Panc1 (cell line): Measurements from ENCODE around the gene ADORA1. TPM values are rescaled to one million over a fixed set of nuclear protein-coding genes. Genes with fewer than 3 reads are reported as not detected.

Experiments
- ATAC-seq: fragments of 200-7000 bp; cut with Tn5 transposase; 2 replicates; pipeline ENCODE4 v1.9.1; 2020; ENCODE audit warnings: mild to moderate bottlenecking, moderate library complexity
- BruUV-seq: library from RNA; stranded (reverse); fragments of 400-500 nt; replicated peaks from 2 replicates; lab custom pipeline; 2021; lab: Mats Ljungman, UMichigan
- CTCF ChIA-PET: fragments of 300-600 bp; sonication (Branson Sonifier 250); formaldehyde crosslinking; loops from one replicate; lab custom pipeline; 2022; ENCODE audit warnings: antibody characterized with exemption; lab: Charles Lee
- POLR2A ChIA-PET: fragments of 300-600 bp; sonication (Branson Sonifier 250); formaldehyde crosslinking; loops from one replicate; lab custom pipeline; 2022; ENCODE audit warnings: antibody characterized with exemption; lab: Charles Lee
- DNase-seq: peaks from one replicate; pipeline ENCODE4 v3.0.0-alpha.2; 2010; ENCODE audit warnings: low read depth, low spot score
- H3K27ac ChIP-seq: 2 replicates; pipeline ENCODE4 v1.5.1; 2011; ENCODE audit warnings: mild to moderate bottlenecking, low read length, inconsistent platforms
- H3K27me3 ChIP-seq: fragments of 200-500 bp; sonication (Bioruptor generic); 2 replicates; pipeline ENCODE4 v1.6.0; 2014; ENCODE audit warnings: low read length, inconsistent platforms; ENCODE audit not compliant: control insufficient read depth, insufficient read depth
- H3K36me3 ChIP-seq: fragments of 200-500 bp; sonication (Bioruptor generic); 2 replicates; pipeline ENCODE4 v1.5.1; 2014; ENCODE audit warnings: inconsistent platforms, mild to moderate bottlenecking, low read length, moderate library complexity; ENCODE audit not compliant: control insufficient read depth, insufficient read depth
- H3K4me1 ChIP-seq: 2 replicates; pipeline ENCODE4 v1.5.1; 2011; ENCODE audit warnings: inconsistent platforms, mild to moderate bottlenecking, low read length, moderate library complexity; ENCODE audit not compliant: control insufficient read depth, insufficient read depth
- H3K4me3 ChIP-seq, 2 experiments: 2 replicates each; pipeline ENCODE4 v1.5.1; 2011 to 2012; ENCODE audit warnings: low read depth in 2 of 2, low read length in 2 of 2, mild to moderate bottlenecking in 2 of 2, inconsistent platforms in 1 of 2, moderate library complexity in 1 of 2
- H3K9me3 ChIP-seq: fragments of 200-500 bp; sonication (Bioruptor generic); 2 replicates; pipeline ENCODE4 v1.5.1; 2014; ENCODE audit warnings: low read depth, mild to moderate bottlenecking, inconsistent platforms, low read length, moderate library complexity; ENCODE audit not compliant: control insufficient read depth, insufficient read depth
- CTCF ChIP-seq: fragments of 450-650 bp; IDR thresholded peaks from 2 replicates; pipeline ENCODE4 v1.5.1; 2017; ENCODE audit warnings: mild to moderate bottlenecking
- TCF7L2 ChIP-seq: IDR thresholded peaks from 2 replicates; pipeline ENCODE4 v1.6.1; 2011; ENCODE audit warnings: mild to moderate bottlenecking, low read depth, low read length, inconsistent platforms
- in situ Hi-C: cut with HindIII; loops from 2 replicates; pipeline ENCODE4 v1.10.0; 2016; ENCODE audit warnings: low sequenced_read_pairs, low pct_unique_long_range_greater_than_20kb
- intact Hi-C: fragments of 100-400 bp; cut with micrococcal nuclease; formaldehyde crosslinking; loops from one replicate; pipeline ENCODE4 v1.10.0; 2022; ENCODE audit not compliant: unreplicated experiment
- total RNA-seq: library from RNA; stranded (reverse); gene quantifications from one replicate; pipeline ENCODE4 v1.2.1, GENCODE V29; 2021; ENCODE audit not compliant: unreplicated experiment
- TF ChIP-seq, protein P1 (sequence below), 2 experiments: IDR thresholded peaks; 2 replicates each; pipeline ENCODE4 v1.6.1; 2011 to 2012; ENCODE audit warnings: low read depth in 2 of 2, control low read depth in 1 of 2, low read length in 1 of 2, mild to moderate bottlenecking in 1 of 2, moderate library complexity in 1 of 2; ENCODE audit not compliant: insufficient read depth in 1 of 2

The ADORA1 gene
- total RNA-seq, 1 experiment from 2014 or later, result 8.5 TPM

GRCh38 chr1:203167913-203168200 lies 40.3 kb downstream of the ADORA1 start:
- Histone ChIP-seq H3K36me3 (no peaks in the 10 kb centered on the region), H3K9me3 (no peaks in the 10 kb centered on the region), H3K4me1 (no peaks in the 10 kb centered on the region; the same call in 1 of the 2 replicates), H3K27ac (no peak overlapping the region), H3K4me3 (no peak overlapping the region), H3K27me3 (no peaks in the 10 kb centered on the region)
- in situ Hi-C loops, result no loop called here
- POLR2A ChIA-PET, result no interaction called here
- no peak for ATAC-seq
- intact Hi-C loops, result no loop called here
- CTCF ChIA-PET, result interaction anchor here (0.6 kb wide), 1 partner anchor 1566 kb away, joined by 4 read pairs; no protein-coding TSS in a partner anchor
- DNase-seq, result no peak
- TF ChIP-seq CTCF (no peak), TCF7L2 (no peak)
- TF ChIP-seq, protein P1, sequence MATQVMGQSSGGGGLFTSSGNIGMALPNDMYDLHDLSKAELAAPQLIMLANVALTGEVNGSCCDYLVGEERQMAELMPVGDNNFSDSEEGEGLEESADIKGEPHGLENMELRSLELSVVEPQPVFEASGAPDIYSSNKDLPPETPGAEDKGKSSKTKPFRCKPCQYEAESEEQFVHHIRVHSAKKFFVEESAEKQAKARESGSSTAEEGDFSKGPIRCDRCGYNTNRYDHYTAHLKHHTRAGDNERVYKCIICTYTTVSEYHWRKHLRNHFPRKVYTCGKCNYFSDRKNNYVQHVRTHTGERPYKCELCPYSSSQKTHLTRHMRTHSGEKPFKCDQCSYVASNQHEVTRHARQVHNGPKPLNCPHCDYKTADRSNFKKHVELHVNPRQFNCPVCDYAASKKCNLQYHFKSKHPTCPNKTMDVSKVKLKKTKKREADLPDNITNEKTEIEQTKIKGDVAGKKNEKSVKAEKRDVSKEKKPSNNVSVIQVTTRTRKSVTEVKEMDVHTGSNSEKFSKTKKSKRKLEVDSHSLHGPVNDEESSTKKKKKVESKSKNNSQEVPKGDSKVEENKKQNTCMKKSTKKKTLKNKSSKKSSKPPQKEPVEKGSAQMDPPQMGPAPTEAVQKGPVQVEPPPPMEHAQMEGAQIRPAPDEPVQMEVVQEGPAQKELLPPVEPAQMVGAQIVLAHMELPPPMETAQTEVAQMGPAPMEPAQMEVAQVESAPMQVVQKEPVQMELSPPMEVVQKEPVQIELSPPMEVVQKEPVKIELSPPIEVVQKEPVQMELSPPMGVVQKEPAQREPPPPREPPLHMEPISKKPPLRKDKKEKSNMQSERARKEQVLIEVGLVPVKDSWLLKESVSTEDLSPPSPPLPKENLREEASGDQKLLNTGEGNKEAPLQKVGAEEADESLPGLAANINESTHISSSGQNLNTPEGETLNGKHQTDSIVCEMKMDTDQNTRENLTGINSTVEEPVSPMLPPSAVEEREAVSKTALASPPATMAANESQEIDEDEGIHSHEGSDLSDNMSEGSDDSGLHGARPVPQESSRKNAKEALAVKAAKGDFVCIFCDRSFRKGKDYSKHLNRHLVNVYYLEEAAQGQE (IDR thresholded peaks at IDR 0.05; ENCODE audit: insufficient read depth in 1 of 2, low read depth in 2 of 2, low read length in 1 of 2), result no peak
- BruUV-seq, result no TSS peak

GRCh38 chr1:203168256-203168786 lies 40.8 kb downstream of the ADORA1 start:
- Histone ChIP-seq H3K36me3 (no peaks in the 10 kb centered on the region), H3K27me3 (no peaks in the 10 kb centered on the region), H3K27ac (no peak overlapping the region), H3K4me1 (no peaks in the 10 kb centered on the region; the same call in 1 of the 2 replicates), H3K9me3 (no peaks in the 10 kb centered on the region), H3K4me3 (no peak overlapping the region)
- in situ Hi-C loops, result no loop called here
- intact Hi-C loops, result no loop called here
- BruUV-seq, result no TSS peak
- CTCF ChIA-PET, result interaction anchor here (0.6 kb wide), 1 partner anchor 1566 kb away, joined by 4 read pairs; no protein-coding TSS in a partner anchor
- TF ChIP-seq, protein P1 (IDR thresholded peaks at IDR 0.05; ENCODE audit: insufficient read depth in 1 of 2, low read depth in 2 of 2, low read length in 1 of 2), result no peak
- TF ChIP-seq CTCF (no peak), TCF7L2 (no peak)
- POLR2A ChIA-PET, result no interaction called here
- ATAC-seq (no peak), DNase-seq (no peak)
